NCI-H345 (cell line): Measurements from ENCODE around the gene MCRS1.
"Not testable (repeated sequence)": the region's sequence is repeated elsewhere in the genome, so short reads cannot be mapped to it uniquely, and the experiment has no call there.

Source experiments
- DNase-seq: peaks from one replicate; lab custom pipeline; 2025; lab: John Stamatoyannopoulos, UW

The MCRS1 gene

GRCh38 chr12:49540229-49541139, 27.5 kb downstream of the MCRS1 start:
- DNase-seq: no peak

GRCh38 chr12:49539406-49540228, 28.3 kb downstream of the MCRS1 start:
- no peak for DNase-seq

- peak; percentile 21 for DNase-seq
Measured at GRCh38 chr12:49538510-49539403, 29.2 kb downstream of the MCRS1 start, which contains the start of gene KCNH3. Gene KCNH3, plus strand, starts transcription at chr12:49539030. Its CDS starts 387 bp downstream, at chr12:49539417.

GRCh38 chr12:49537752-49538509, 30.0 kb downstream of the MCRS1 start:
- no peak for DNase-seq

GRCh38 chr12:49537231-49537751, 30.7 kb downstream of the MCRS1 start:
- no peak for DNase-seq

- DNase-seq: no peak
Measured at GRCh38 chr12:49536526-49537071, 31.3 kb downstream of the MCRS1 start.

- no peak for DNase-seq
Measured at GRCh38 chr12:49535921-49536525, 31.9 kb downstream of the MCRS1 start.

GRCh38 chr12:49534731-49535278, 33.1 kb downstream of the MCRS1 start:
- DNase-seq: no peak

GRCh38 chr12:49534122-49534521, 33.8 kb downstream of the MCRS1 start:
- DNase-seq: not testable (repeated sequence)

- no peak for DNase-seq
Measured at GRCh38 chr12:49533331-49533730, 34.6 kb downstream of the MCRS1 start.

- no peak for DNase-seq
Measured at GRCh38 chr12:49531745-49532144, 36.2 kb downstream of the MCRS1 start.

GRCh38 chr12:49529414-49529813, 38.5 kb downstream of the MCRS1 start:
- DNase-seq: no peak

- no peak for DNase-seq
Measured at GRCh38 chr12:49527361-49528130, 40.4 kb downstream of the MCRS1 start.

- DNase-seq: no peak
Measured at GRCh38 chr12:49525942-49526341, 42.0 kb downstream of the MCRS1 start.

GRCh38 chr12:49524660-49525324, 43.1 kb downstream of the MCRS1 start:
- DNase-seq: no peak

- DNase-seq: no peak
Measured at GRCh38 chr12:49521389-49521788, 46.6 kb downstream of the MCRS1 start.

GRCh38 chr12:49519574-49519936, 48.4 kb downstream of the MCRS1 start:
- no peak for DNase-seq

GRCh38 chr12:49518914-49519573, 48.9 kb downstream of the MCRS1 start:
- no peak for DNase-seq
